Activated gamma-delta T cell treated with anti-CD3 and anti-CD28 coated beads, Interleukin-2, amount 50 U/mL, for 16 hours (primary cell): Measurements from ENCODE around the gene SMCO1.
"Not testable (repeated sequence)": the region's sequence is repeated elsewhere in the genome, so short reads cannot be mapped to it uniquely, and the experiment has no call there.

Experiments
- DNase-seq: peaks from one replicate; pipeline ENCODE4 v3.0.0-alpha.2; 2020; ENCODE audit warnings: low read depth

SMCO1 gene

GRCh38 chr3:196514913-196515621, at the start of gene SMCO1:
SMCO1 (minus strand) TSS chr3:196515346; CDS start chr3:196515209, 137 bp downstream.
- DNase-seq: no peak

- no peak for DNase-seq
Observed at GRCh38 chr3:196563721-196564225, 48.6 kb upstream of the SMCO1 start.

GRCh38 chr3:196559826-196560225, 44.7 kb upstream of the SMCO1 start:
- no peak for DNase-seq

- DNase-seq: no peak
Observed at GRCh38 chr3:196558476-196558875, 43.3 kb upstream of the SMCO1 start.

- no peak for DNase-seq
Observed at GRCh38 chr3:196557236-196557635, 42.1 kb upstream of the SMCO1 start.

- no peak for DNase-seq
Observed at GRCh38 chr3:196555295-196555694, 40.1 kb upstream of the SMCO1 start.

- no peak for DNase-seq
Observed at GRCh38 chr3:196554205-196554604, 39.1 kb upstream of the SMCO1 start.

- DNase-seq: no peak
Observed at GRCh38 chr3:196553551-196553950, 38.4 kb upstream of the SMCO1 start.

- no peak for DNase-seq
Observed at GRCh38 chr3:196552253-196552652, 37.1 kb upstream of the SMCO1 start.

- not testable (repeated sequence) for DNase-seq
Observed at GRCh38 chr3:196550172-196550571, 35.0 kb upstream of the SMCO1 start.

GRCh38 chr3:196549312-196549711, 34.2 kb upstream of the SMCO1 start:
- DNase-seq: not testable (repeated sequence)

GRCh38 chr3:196547067-196547466, 31.9 kb upstream of the SMCO1 start:
- no peak for DNase-seq

- DNase-seq: no peak
Observed at GRCh38 chr3:196546537-196546936, 31.4 kb upstream of the SMCO1 start.

- no peak for DNase-seq
Observed at GRCh38 chr3:196544491-196544992, 29.4 kb upstream of the SMCO1 start.

- no peak for DNase-seq
Observed at GRCh38 chr3:196541684-196542445, 26.7 kb upstream of the SMCO1 start.

- peak; percentile 44 for DNase-seq
Observed at GRCh38 chr3:196537319-196537984, 22.3 kb upstream of the SMCO1 start.

GRCh38 chr3:196533260-196533681, 18.1 kb upstream of the SMCO1 start:
- DNase-seq: no peak

GRCh38 chr3:196531418-196531817, 16.3 kb upstream of the SMCO1 start:
- no peak for DNase-seq

- DNase-seq: peak; percentile 68
Observed at GRCh38 chr3:196528639-196529233, 13.6 kb upstream of the SMCO1 start.

GRCh38 chr3:196525141-196525540, 10.0 kb upstream of the SMCO1 start:
- no peak for DNase-seq

- DNase-seq: no peak
Observed at GRCh38 chr3:196524527-196524926, 9.4 kb upstream of the SMCO1 start.

GRCh38 chr3:196523841-196524240, 8.7 kb upstream of the SMCO1 start:
- no peak for DNase-seq
